Neural progenitor cell (in vitro differentiated cells): Measurements from ENCODE around the gene CLEC7A. TPM values are rescaled to one million over a fixed set of nuclear protein-coding genes. Genes with fewer than 3 reads are reported as not detected.
A peak's percentile ranks its signal among the peaks of the same experiment; 100 is the strongest.

Source experiments
- DNase-seq: peaks from one replicate; pipeline ENCODE4 v3.0.0-alpha.2; 2016; ENCODE audit warnings: low spot score
- H2AFZ ChIP-seq: fragments of 200-600 bp; sonication (generic); replicated peaks from 2 replicates; pipeline ENCODE4 v1.6.1; 2016; ENCODE audit warnings: antibody characterized with exemption
- H3F3A ChIP-seq: fragments of 200-600 bp; sonication (generic); 2 replicates; pipeline ENCODE4 v1.6.1; 2016; ENCODE audit warnings: antibody characterized with exemption, low read depth
- H3K27ac ChIP-seq: fragments of 200-600 bp; sonication (generic); 2 replicates; pipeline ENCODE4 v1.5.1; 2016; ENCODE audit warnings: mild to moderate bottlenecking
- H3K27me3 ChIP-seq: fragments of 200-600 bp; sonication (generic); 2 replicates; pipeline ENCODE4 v1.6.1; 2016; ENCODE audit warnings: mild to moderate bottlenecking, moderate library complexity
- H3K36me3 ChIP-seq: fragments of 200-600 bp; sonication (generic); 2 replicates; pipeline ENCODE4 v1.5.1; 2016
- H3K4me1 ChIP-seq: fragments of 200-600 bp; sonication (generic); 2 replicates; pipeline ENCODE4 v1.6.1; 2016; ENCODE audit warnings: mixed run types
- H3K4me2 ChIP-seq: fragments of 200-600 bp; sonication (generic); 2 replicates; pipeline ENCODE4 v1.6.1; 2016
- H3K4me3 ChIP-seq: fragments of 200-600 bp; sonication (generic); 2 replicates; pipeline ENCODE4 v1.5.1; 2016
- H3K79me2 ChIP-seq: fragments of 200-600 bp; sonication (generic); 2 replicates; pipeline ENCODE4 v1.6.1; 2016; ENCODE audit warnings: low read depth
- H3K9ac ChIP-seq: fragments of 200-600 bp; sonication (generic); 2 replicates; pipeline ENCODE4 v1.6.1; 2016
- H3K9me3 ChIP-seq: fragments of 200-600 bp; sonication (generic); 2 replicates; pipeline ENCODE4 v1.5.1; 2016; ENCODE audit warnings: low read depth
- H4K20me1 ChIP-seq: fragments of 200-600 bp; sonication (generic); 2 replicates; pipeline ENCODE4 v1.6.1; 2016; ENCODE audit warnings: low read depth
- H3K27ac Mint-ChIP-seq: 3 replicates; pipeline ENCODE4 v1.8.0; 2021; ENCODE audit warnings: mixed read lengths
- H3K27me3 Mint-ChIP-seq: 2 replicates; pipeline ENCODE4 v1.8.0; 2022; ENCODE audit warnings: low read depth, mild to moderate bottlenecking, inconsistent platforms, moderate library complexity, mixed read lengths; ENCODE audit not compliant: insufficient read depth
- H3K36me3 Mint-ChIP-seq: 3 replicates; pipeline ENCODE4 v1.8.0; 2021; ENCODE audit warnings: mixed read lengths
- H3K4me1 Mint-ChIP-seq: 3 replicates; pipeline ENCODE4 v1.8.0; 2021; ENCODE audit warnings: mixed read lengths
- H3K4me3 Mint-ChIP-seq: 3 replicates; pipeline ENCODE4 v1.8.0; 2021; ENCODE audit warnings: mild to moderate bottlenecking, moderate library complexity, mixed read lengths
- H3K9me3 Mint-ChIP-seq: 3 replicates; pipeline ENCODE4 v1.8.0; 2020; ENCODE audit warnings: mixed read lengths
- CTCF ChIP-seq: fragments of 200-600 bp; sonication (generic); IDR thresholded peaks from 2 replicates; pipeline ENCODE4 v1.5.1; 2017; ENCODE audit warnings: antibody characterized with exemption, mild to moderate bottlenecking
- EZH2 ChIP-seq: fragments of 200-600 bp; sonication (generic); IDR thresholded peaks from 2 replicates; pipeline ENCODE4 v1.6.1; 2017; ENCODE audit warnings: antibody characterized with exemption, mild to moderate bottlenecking, moderate library complexity
- EZH2phosphoT487 ChIP-seq: fragments of 200-600 bp; sonication (generic); IDR thresholded peaks from 2 replicates; pipeline ENCODE4 v1.6.1; 2017; ENCODE audit warnings: antibody characterized with exemption
- total RNA-seq: library from RNA; depleted of rRNA; stranded (reverse); fragments of >200 nt; gene quantifications from 2 replicates; pipeline ENCODE4 v1.2.3, GENCODE V29; 2015; ENCODE audit warnings: low replicate concordance

The CLEC7A gene
- total RNA-seq, 1 donor from 2014 or later, result not detected

GRCh38 chr12:10073261-10073660 lies 56.7 kb downstream of the CLEC7A start:
- peaks cover under 1% of the 10 kb centered on the region for H3K4me1 ChIP-seq
- Mint-ChIP-seq H3K9me3 (no peaks in the 10 kb centered on the region), H3K36me3 (no peaks in the 10 kb centered on the region), H3K27me3 (no peaks in the 10 kb centered on the region), H3K27ac (no peak overlapping the region), H3K4me1 (peaks cover under 1% of the 10 kb centered on the region), H3K4me3 (no peak overlapping the region)
- TF ChIP-seq EZH2phosphoT487, result no peak
- no peak for TF ChIP-seq CTCF
- no peak for TF ChIP-seq EZH2
- peak overlapping the region; percentile 46 for H2AFZ ChIP-seq
- no peak overlapping the region for H3K4me3 ChIP-seq
- no peaks in the 10 kb centered on the region for H3K9me3 ChIP-seq
- H3K27ac ChIP-seq, result no peak overlapping the region
- no peaks in the 10 kb centered on the region for H4K20me1 ChIP-seq
- H3K27me3 ChIP-seq, result no peaks in the 10 kb centered on the region
- H3F3A ChIP-seq, result no peaks in the 10 kb centered on the region
- H3K79me2 ChIP-seq, result no peaks in the 10 kb centered on the region
- DNase-seq, result no peak
- H3K36me3 ChIP-seq, result no peaks in the 10 kb centered on the region
- no peak overlapping the region for H3K9ac ChIP-seq
- no peak overlapping the region for H3K4me2 ChIP-seq

GRCh38 chr12:10072131-10072530 lies 57.9 kb downstream of the CLEC7A start:
- H3K9me3 ChIP-seq, result no peaks in the 10 kb centered on the region
- H3K4me1 Mint-ChIP-seq, result peaks cover 7% of the 10 kb centered on the region
- H3K27me3 ChIP-seq, result no peaks in the 10 kb centered on the region
- H2AFZ ChIP-seq, result peak overlapping the region; percentile 27
- no peaks in the 10 kb centered on the region for H4K20me1 ChIP-seq
- no peak for DNase-seq
- H3F3A ChIP-seq, result no peaks in the 10 kb centered on the region
- H3K4me3 ChIP-seq, result no peak overlapping the region
- H3K4me1 ChIP-seq, result peaks cover 6% of the 10 kb centered on the region
- H3K27ac Mint-ChIP-seq, result no peak overlapping the region
- no peaks in the 10 kb centered on the region for H3K9me3 Mint-ChIP-seq
- H3K4me2 ChIP-seq, result no peak overlapping the region
- TF ChIP-seq EZH2phosphoT487, result no peak
- TF ChIP-seq CTCF, result no peak
- TF ChIP-seq EZH2, result no peak
- no peak overlapping the region for H3K4me3 Mint-ChIP-seq
- H3K36me3 Mint-ChIP-seq, result no peaks in the 10 kb centered on the region
- no peaks in the 10 kb centered on the region for H3K27me3 Mint-ChIP-seq
- H3K9ac ChIP-seq, result no peak overlapping the region
- no peaks in the 10 kb centered on the region for H3K36me3 ChIP-seq
- no peaks in the 10 kb centered on the region for H3K79me2 ChIP-seq
- H3K27ac ChIP-seq, result no peak overlapping the region

- Mint-ChIP-seq H3K4me1 (peaks cover 7% of the 10 kb centered on the region), H3K9me3 (no peaks in the 10 kb centered on the region), H3K36me3 (no peaks in the 10 kb centered on the region), H3K27ac (no peak overlapping the region), H3K27me3 (no peaks in the 10 kb centered on the region), H3K4me3 (no peak overlapping the region)
- peaks cover 6% of the 10 kb centered on the region for H3K4me1 ChIP-seq
- H3K9ac ChIP-seq, result no peak overlapping the region
- no peak overlapping the region for H3K4me3 ChIP-seq
- no peaks in the 10 kb centered on the region for H4K20me1 ChIP-seq
- H3F3A ChIP-seq, result no peaks in the 10 kb centered on the region
- no peak for DNase-seq
- TF ChIP-seq EZH2, result no peak
- TF ChIP-seq CTCF, result no peak
- TF ChIP-seq EZH2phosphoT487, result no peak
- no peak overlapping the region for H3K4me2 ChIP-seq
- H3K27ac ChIP-seq, result no peak overlapping the region
- H3K36me3 ChIP-seq, result no peaks in the 10 kb centered on the region
- no peaks in the 10 kb centered on the region for H3K79me2 ChIP-seq
- H3K9me3 ChIP-seq, result no peaks in the 10 kb centered on the region
- no peak overlapping the region for H2AFZ ChIP-seq
- H3K27me3 ChIP-seq, result no peaks in the 10 kb centered on the region
These were observed 59.6 kb downstream of the CLEC7A start for GRCh38 chr12:10070380-10070779.
